GM18861 (cell line): Measurements from ENCODE around the gene FAM174C.
"Not testable (repeated sequence)": the region's sequence is repeated elsewhere in the genome, so short reads cannot be mapped to it uniquely, and the experiment has no call there.

Experiments
- ATAC-seq: cut with Tn5 transposase; IDR thresholded peaks from one replicate; pipeline ENCODE4 v1.9.1; 2021; ENCODE audit not compliant: unreplicated experiment

FAM174C gene

GRCh38 chr19:1296078-1296477 lies 20.7 kb downstream of the FAM174C start:
- ATAC-seq, result no peak

- ATAC-seq, result no peak
Observed at GRCh38 chr19:1296575-1297271, 21.4 kb downstream of the FAM174C start.

GRCh38 chr19:1298235-1298634 lies 22.9 kb downstream of the FAM174C start:
- ATAC-seq, result no peak

- ATAC-seq, result no peak
Observed at GRCh38 chr19:1299801-1300200, 24.5 kb downstream of the FAM174C start.

- no peak for ATAC-seq
Observed at GRCh38 chr19:1300744-1301490, 25.6 kb downstream of the FAM174C start.

- ATAC-seq, result no peak
Observed at GRCh38 chr19:1302533-1303239, 27.4 kb downstream of the FAM174C start.

GRCh38 chr19:1304197-1304924 lies 29.0 kb downstream of the FAM174C start:
- no peak for ATAC-seq

- not testable (repeated sequence) for ATAC-seq
Observed at GRCh38 chr19:1305354-1305753, 30.0 kb downstream of the FAM174C start.

GRCh38 chr19:1307320-1307719 lies 32.0 kb downstream of the FAM174C start:
- ATAC-seq, result no peak

- no peak for ATAC-seq
Observed at GRCh38 chr19:1307755-1308303, 32.5 kb downstream of the FAM174C start.

- ATAC-seq, result no peak
Observed at GRCh38 chr19:1308718-1309117, 33.4 kb downstream of the FAM174C start.

- no peak for ATAC-seq
Observed at GRCh38 chr19:1309977-1310852, 34.9 kb downstream of the FAM174C start.

- no peak for ATAC-seq
Observed at GRCh38 chr19:1310853-1311180, 35.5 kb downstream of the FAM174C start.

GRCh38 chr19:1311543-1312091 lies 36.3 kb downstream of the FAM174C start:
- ATAC-seq, result no peak

- ATAC-seq, result no peak
Observed at GRCh38 chr19:1312767-1313694, 37.7 kb downstream of the FAM174C start.

GRCh38 chr19:1313695-1314613 lies 38.6 kb downstream of the FAM174C start:
- no peak for ATAC-seq

GRCh38 chr19:1315470-1316166 lies 40.3 kb downstream of the FAM174C start:
- ATAC-seq, result no peak
